NCI-H748 treated with DMSO at 0.1 percent for 48 hours (cell line): ENCODE results near the gene AAR2.

Experiments used
- DNase-seq: peaks from one replicate; lab custom pipeline; 2025; lab: John Stamatoyannopoulos, UW

The AAR2 gene

DNA sequence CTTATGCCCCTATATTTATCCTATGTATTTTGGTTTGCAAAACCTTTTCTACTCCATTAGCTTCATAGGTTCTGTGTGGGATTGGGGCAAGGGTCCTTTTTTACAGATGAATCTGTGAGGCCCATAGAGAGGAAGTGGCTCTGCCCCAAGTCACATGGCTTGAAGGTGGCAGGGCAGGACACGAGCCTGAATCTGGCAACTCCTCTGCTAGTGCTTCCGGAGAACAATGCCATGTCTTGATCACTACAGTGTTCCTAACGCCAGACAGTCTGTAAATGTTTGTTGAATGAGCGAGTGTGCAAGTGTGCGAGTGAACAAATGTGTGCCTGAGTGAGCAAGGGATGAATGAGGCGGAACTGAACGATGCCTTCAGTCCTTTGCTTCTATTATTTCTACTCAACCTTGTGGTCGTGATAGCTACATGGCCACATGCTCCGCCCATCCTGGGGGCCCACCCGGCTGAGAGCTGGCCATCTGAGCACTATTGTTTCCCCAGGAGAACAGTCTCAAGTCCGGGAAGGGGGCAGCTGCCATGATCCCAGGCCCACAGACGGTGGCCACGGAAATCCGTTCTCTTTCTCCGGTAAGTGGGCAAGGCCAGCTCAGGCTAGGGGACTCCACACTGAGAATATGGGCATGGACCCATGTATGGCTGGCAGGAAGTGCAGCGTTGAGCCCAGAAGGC is 17.8 kb upstream of the AAR2 start:
- DNase-seq: no peak

DNA sequence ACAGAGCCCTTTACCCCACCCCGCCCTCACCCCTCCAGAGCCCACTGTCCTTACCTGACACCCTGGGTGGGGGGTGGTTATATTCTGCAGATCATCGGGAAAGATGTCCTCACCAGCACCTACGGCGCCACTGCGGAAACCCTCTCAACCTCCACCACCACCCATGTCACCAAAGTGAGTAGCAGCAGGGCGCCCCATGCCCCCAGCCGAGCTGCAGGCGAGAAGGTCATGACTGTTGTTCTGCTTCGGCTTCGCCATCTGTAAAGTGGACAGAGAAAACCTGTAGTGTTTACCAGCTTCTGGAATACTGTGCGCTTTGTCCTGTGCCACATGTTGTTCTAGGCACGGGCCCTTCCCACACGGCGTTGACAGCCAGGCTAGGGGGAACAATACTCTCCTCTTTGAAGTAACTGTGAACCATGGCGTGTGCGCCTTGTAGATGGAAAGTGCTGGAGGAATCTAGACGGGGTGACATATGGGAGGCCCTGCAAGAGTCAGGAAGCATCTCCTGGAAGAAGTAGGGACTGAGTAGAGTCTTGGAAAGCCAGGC is 16.5 kb upstream of the AAR2 start:
- DNase-seq: no peak

DNA sequence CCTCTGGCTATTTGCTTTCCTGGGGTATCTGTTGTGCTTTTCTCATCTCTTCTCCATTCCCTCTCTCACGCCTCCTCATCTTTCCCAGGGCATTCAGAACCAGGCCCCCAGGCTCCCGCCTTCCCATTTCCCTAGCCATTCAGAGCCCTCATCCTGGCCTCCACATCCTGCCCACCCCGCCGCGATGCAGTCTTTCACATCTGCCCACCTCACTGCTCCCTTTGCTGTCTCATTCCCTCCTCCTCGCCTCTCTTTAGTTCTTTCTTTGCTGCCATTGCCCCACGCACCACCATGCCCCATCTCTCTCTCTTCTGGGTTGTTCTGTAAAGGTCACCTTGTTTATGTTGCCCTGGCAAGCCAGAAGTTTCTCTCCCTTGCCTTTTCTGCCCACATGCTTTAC is 10.6 kb upstream of the AAR2 start:
- no peak for DNase-seq

DNA sequence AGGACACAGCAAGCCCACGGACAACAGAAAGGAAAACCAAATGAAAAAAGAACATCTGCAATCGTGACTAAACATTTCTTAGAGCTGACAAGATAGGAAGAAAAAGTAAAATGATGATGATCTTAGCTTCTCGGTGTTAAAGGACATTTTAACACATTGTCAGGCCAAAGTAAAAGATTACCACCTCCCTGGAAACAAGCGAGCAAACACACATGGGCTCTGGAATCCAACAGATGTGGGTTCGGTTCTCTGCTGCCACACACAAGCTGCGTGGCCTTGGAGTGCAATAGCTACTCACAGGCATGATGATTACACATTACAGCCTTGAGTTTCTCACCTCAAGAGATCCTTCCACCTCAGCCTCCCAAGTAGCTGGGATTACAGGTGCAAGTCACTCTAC is 7.5 kb upstream of the AAR2 start:
- DNase-seq: no peak

DNA sequence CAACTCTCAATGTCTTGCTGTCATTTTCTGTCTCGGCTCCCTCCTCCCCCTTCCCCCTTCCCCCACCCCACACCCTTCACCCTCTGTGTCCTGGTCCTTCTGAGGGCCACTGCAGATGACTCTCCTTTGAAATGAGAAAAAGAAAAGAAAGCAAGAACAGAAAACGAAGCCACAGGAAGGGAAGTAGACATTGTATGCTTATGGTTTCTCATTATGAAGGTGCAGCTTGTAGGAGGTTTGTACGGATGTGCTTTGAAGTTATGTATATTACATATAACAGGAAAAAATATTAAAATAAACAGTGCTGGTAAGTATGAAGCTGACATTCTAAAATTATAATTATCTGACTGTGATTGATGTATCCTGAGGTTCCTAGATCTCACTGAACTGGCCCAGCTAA is 6.3 kb upstream of the AAR2 start:
- DNase-seq: no peak

DNA sequence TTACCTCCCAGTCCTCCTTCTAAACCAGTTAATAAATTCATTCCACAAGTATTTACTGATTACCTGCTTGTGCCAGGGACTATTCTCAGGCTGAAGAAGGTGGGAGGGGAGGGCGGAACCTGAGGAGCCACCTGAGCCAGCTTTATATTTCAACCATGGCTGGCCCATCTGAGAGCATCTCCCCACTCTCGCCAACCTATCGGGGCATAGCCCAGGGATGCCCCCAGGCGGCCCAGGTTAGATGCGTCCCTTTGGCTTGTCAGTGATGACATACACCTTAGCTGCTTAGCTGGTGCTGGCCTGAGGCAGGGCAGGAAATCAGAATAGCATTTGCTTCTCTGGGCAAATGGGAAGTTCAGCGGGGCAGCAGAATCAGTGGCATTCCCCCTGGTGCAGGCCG is 4.9 kb upstream of the AAR2 start:
- DNase-seq: no peak

DNA sequence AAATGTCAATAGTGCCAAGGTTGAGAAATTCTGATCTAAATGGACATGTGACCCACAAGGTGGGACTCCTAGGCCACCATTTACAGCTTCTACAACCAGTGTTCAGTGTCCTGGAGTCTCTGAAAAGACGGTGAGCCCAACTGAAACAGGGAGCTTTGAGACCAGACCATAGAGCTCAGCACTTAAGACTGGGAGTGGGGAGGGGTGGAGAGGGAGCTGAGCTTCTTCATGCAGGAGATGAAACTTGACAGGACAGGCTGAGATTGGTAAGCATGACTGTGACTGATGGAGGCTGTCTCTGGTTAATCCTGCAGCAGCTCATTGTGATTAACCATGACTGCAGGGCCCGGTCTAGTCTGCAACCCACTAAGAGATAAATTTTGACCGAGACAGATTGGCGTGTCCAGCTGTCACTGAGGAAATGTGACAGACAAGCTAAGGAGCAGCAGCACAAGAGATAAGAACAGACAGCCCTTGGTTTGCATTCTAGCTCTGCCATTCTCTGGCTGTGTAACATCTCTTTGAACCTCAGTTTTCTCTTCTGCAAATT is 1.4 kb upstream of the AAR2 start:
- DNase-seq: no peak

DNA sequence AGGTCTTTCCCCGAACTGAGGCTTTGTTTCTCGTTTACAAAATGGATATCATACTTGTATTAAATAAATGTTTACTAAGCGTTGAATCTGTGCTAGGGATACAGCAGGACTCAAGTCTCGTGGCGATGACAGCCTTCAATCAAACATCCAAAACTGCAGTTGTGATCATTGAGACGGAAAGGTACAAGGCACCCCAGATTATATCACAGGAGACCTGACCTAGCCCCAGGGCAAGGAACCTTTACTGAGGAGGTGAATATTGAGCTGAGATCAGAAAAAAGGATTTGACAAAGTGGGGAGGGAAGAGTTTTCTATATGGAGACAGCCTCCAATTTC is 476 bp downstream of the AAR2 start:
- DNase-seq: no peak

DNA sequence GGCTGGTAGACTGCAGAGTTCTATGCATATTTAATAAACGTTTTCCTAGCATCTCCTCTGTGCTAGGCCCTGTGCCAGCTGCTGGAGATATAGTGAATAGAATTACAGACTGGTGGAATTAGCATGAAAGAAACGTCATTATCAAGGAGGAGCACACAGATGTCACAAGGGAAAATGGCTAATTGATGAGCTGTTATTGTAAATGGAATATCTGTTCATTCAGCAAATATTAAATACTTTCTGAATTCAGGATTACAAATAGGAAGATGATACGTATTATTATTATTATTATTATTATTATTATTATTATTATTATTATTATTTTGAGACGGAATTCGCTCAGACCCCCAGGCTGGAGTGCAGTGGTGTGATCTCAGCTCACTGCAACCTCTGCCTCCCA is 1.2 kb downstream of the AAR2 start:
- no peak for DNase-seq

DNA sequence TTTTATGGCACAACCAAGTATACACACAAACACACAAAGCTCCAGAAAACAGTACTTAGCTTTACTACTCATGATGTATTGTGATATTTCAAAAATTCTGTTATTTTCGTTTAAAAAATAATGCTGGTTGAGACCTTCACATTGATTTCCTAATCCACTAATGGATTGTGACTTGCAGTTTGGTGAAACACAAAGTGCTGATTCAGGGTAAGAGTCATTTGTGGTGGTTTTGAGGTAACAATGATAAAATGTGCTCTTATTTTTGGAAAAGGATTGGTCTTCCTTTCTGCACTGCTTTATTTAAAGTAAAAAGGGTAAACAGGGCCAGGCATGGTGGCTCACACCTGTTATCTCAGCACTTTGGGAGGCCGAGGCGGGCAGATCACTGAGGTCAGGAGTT is 1.9 kb downstream of the AAR2 start:
- no peak for DNase-seq

DNA sequence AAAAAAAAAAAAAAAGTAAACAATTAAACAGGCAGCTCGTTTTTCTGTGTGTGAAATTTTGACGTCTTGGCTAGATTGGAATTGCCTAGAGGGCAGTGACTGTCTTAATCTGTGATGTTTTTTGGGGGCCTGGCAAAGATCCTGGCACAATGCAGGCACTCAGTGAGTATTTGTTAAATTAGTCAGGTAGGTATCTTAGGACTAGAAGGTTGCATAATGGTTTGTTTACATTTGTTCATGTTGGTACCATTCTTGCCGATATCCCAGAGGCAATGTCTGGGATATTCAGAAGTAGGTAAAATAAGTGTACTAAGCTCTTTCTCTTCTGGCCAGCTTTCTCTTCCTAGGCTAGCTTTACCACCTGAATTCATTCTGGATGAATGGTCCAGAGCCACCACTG is 2.5 kb downstream of the AAR2 start:
- no peak for DNase-seq

DNA sequence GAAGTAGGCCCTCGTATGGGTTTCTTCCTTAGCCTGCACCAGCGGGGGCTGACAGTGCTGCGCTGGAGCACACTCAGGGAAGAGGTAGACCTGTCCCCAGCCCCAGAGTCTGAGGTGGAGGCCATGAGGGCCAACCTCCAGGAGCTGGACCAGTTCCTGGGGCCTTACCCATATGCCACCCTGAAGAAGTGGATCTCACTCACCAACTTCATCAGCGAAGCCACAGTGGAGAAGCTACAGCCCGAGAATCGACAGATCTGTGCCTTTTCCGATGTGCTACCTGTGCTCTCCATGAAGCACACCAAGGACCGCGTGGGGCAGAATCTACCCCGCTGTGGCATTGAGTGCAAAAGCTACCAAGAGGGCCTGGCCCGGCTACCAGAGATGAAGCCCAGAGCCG is 3.8 kb downstream of the AAR2 start:
- DNase-seq: no peak

DNA sequence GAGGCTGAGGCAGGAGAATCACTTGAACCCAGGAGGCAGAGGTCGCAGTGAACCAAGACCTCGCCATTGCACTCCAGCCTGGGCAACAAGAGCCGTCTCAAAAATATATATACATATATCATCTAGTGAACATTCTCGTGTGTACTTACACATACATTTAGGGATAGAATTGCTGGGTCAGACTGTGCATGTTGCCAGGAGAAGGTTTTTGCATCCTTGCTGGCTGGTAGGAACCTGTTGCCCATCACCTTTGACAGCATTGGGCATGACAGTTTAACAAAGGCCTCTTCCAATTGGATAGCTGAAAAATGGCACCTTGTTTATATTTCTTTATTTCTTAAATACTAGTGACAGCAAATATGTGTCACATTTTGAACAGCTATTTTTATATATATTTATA is 5.4 kb downstream of the AAR2 start:
- DNase-seq: no peak

DNA sequence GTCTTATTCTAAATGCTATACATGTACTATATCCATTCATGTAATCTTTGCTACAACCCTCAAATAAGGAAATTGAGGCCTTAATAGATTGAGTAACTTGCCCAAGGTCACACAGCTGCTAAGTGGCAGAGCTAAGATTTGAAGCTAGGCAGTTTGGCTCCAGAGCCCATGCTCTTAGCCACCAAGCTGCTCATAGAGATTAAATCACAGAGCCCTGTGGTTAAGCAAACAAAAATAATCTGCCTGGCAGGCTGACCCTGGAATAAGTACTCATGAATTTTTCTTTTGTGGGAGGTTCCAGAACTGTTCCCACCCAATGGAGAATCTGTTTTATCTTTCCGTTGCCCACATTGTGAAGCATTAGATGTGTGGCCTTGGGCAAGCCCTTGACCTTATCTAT is 7.4 kb downstream of the AAR2 start:
- DNase-seq: no peak

DNA sequence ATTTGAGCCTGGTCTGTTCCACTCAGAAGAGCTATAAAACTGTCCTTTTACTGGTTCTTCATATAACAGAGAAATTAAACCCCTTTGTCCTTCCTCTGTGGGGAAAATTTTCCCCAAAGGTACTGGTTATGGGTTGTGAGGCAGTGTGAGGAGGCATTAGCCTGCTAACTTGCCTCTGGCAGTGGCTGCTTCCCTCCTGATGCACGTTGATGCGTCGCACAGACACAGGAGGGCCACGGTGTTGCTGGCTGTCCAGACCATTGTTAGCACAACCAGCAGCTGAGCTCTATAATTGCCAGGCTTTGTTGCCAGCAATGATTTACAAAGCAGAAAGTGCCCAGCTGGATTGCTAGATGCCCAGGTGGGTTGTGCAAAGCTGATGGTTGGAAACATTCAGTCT is 10.1 kb downstream of the AAR2 start:
- DNase-seq: no peak

DNA sequence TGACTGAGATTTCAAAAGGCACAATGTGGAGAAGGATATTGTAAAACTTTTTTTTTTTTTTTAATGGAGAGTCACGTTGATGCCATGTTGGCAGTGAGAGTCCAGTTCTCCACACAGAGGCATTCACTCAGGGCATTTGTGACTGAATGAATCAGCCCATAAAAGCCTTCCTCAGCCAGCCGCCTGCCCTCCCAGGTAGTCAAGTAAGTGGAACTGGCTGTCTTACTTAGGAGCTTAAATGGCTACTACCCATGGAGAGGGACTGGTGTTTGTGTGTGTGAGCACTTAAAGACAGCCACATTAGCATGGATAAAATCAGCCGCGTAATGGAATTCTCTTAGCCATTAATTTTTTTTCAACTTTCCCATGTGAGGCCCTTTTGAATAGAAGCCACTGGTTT is 12.6 kb downstream of the AAR2 start:
- no peak for DNase-seq

DNA sequence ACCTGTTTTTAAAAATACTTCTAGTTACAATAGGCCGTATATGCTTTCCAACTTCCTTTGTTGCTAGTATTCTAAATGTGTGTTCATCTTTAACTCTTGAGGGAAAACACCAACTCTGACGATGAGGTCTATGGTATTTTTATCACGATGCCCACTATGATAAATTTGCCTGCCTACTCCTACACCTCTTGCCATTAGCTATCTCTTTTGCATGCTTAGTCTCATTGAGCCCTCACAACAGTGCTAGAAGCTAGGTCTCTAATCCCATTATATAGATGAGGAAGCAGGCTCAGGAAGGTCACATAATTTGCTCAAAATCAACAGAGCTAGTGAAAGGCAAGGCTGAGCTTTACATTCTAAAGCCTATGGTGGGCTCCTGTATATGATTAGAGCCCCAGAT is 13.2 kb downstream of the AAR2 start:
- no peak for DNase-seq

DNA sequence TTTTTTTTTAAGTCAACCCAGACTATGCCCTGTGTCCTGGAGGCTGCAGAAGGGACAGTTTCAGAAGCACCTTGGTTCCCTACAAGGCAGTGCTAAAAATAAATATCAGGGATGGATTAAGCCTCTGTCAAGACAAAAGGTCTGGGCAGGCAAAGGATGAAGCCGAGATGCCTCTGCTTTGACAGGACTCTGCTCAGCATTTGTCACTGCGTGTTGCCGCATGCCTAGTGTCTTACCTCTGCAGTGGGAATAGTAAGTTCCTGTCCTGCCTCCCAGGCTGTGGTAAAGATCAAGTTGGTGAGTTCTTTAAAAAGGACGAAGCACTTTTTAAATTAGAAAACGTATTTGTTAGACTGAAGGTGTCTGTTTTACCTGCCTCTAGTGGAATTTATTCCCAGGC is 15.1 kb downstream of the AAR2 start:
- DNase-seq: no peak

DNA sequence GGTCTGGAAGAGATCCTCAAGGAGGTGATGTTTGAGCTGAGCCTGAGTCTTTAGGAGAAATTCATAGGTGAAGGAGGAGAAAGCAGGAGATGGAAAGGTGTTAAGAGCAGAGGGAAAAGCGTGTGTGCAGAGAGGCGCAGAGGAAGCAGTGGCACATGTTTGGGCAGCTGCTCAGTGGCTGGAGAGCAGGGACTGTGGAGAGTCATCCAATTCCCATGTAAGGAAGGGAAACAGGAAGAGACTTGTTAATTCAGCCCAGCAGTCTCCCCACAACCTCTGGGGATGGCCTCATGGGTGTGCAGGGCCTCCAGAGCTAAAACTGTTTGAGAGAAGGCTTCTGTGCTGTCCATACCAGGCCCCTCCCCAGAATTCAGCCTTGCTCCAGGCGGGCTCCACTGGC is 16.2 kb downstream of the AAR2 start:
- no peak for DNase-seq

DNA sequence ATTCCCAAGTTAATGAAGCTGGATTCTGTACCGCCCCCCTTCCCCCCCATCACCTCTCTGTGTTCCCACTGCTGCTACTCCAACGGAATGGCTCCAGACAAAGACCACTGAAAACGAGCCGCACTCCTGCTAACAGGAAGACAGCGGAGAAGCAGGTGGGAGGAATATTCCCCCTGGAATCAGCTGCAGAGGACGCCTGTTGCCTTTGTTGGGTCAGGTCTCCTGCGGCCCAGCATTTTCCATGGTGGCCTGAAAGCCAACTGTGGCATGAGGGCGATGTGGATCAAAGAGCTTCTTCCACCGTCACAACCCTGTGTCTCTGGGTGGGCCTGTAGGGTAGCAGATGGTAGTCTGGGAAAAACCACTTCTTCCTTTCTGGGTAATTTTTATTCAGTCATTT is 16.8 kb downstream of the AAR2 start:
- no peak for DNase-seq

DNA sequence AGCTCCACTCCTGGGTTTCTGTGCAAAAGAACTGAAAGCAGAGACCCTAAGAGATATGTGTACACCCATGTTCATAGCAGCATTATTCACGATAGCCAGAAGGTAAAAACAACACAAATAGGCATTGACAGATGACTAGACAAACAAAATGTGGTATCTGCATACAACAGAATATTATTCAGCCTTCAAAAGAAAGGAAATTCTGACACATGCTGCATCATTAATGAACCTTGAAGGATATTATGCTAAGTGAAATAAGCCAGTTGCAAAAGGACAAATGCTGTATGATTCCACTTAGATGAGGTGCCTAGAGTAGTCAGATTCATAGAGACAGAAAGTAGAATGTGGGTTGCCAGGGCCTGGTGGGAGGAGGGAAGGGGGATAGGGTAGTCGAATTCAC is 17.8 kb downstream of the AAR2 start:
- DNase-seq: no peak

DNA sequence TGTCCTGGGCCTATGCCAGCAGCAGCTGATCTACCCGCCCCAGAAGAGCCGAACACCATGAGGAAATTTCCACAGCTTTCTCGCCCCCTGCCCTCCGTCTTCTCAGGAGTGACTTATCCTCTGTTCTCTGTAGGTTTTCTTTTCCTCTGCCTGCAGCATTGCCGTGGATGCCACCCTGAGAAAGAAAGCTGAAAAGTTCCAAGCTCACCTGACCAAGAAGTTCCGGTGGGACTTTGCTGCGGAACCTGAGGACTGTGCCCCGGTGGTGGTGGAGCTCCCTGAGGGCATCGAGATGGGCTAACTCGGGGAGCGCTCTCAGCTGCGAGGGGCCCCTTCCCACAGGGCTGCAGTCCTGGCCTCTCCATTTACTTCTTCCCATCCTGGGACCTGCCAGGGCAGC is 19.2 kb downstream of the AAR2 start:
- no peak for DNase-seq

DNA sequence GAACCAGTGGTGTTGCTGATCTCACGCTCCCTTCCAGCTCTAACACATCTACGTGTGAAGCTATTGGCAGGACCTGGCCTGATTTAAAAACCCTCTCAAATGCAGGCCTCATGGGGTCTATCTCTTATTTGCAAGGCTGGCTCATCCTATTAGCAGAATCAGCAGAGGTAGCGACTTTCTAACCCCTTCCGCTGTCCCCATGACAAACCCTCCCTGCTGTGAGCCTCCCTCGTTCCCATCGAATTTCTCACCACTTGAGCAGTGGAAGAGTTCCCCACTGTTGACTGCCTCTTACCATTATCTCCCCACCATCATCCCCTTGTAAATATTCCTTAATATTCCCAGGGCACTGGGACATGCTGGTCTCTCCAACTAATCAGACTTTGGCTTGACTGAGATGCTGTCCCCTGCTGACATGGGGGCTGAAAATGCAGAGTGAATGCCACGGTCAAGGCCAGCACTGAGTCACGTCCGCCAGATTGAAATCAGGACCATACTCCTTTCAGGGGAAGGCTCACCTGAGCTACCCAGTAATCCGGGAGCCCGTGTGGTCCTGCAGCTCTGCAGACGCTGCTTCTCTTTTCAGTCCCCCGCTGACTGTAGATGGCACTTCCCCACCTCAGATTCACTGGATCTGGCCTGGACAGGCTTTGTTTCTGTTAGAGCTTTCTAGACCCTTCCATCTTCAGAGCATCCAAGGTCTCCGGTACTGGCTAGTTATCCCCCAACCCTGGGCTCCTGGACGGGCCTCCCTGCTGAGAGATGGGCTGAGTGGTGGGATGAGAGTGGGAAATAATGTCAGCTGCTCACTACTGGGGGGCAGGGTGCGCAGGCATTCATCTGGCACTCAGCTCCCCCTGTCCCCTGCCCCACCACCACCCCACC is 23.1 kb downstream of the AAR2 start:
- no peak for DNase-seq
